Measurements from ENCODE around the gene ADAMTS12. TPM values are rescaled to one million over a fixed set of nuclear protein-coding genes. Genes with fewer than 3 reads are reported as not detected.

ADAMTS12 gene
- polyA plus RNA-seq, 3 donors from 2014 or later = not detected

- H3K4me1 Mint-ChIP-seq = no peaks in the 10 kb centered on the region
- peaks cover 2 to 6% (median 4%) of the 10 kb centered on the region in 3 donors for H3K27me3 Mint-ChIP-seq (ENCODE audit: low read depth in 3 of 3)
- peaks cover 0 to 7% (median 2%) of the 10 kb centered on the region in 6 donors for H3K9me3 Mint-ChIP-seq
- no peak overlapping the region for H3K4me3 Mint-ChIP-seq
- no peak overlapping the region for H3K27ac Mint-ChIP-seq
- no peaks in the 10 kb centered on the region for H3K36me3 Mint-ChIP-seq
- DNase-seq = no peak
Measured at GRCh38 chr5:33769968-33770367, 121.8 kb downstream of the ADAMTS12 start.

GRCh38 chr5:33769196-33769595 lies 122.6 kb downstream of the ADAMTS12 start:
- no peak overlapping the region for H3K27ac Mint-ChIP-seq
- H3K4me1 Mint-ChIP-seq = no peaks in the 10 kb centered on the region
- DNase-seq = no peak
- H3K36me3 Mint-ChIP-seq = no peaks in the 10 kb centered on the region
- peaks cover 0 to 3% (median under 1%) of the 10 kb centered on the region in 6 donors for H3K9me3 Mint-ChIP-seq
- H3K4me3 Mint-ChIP-seq = no peak overlapping the region
- H3K27me3 Mint-ChIP-seq (ENCODE audit: low read depth in 3 of 3) = peaks cover 2 to 9% (median 4%) of the 10 kb centered on the region in 3 donors

DNA sequence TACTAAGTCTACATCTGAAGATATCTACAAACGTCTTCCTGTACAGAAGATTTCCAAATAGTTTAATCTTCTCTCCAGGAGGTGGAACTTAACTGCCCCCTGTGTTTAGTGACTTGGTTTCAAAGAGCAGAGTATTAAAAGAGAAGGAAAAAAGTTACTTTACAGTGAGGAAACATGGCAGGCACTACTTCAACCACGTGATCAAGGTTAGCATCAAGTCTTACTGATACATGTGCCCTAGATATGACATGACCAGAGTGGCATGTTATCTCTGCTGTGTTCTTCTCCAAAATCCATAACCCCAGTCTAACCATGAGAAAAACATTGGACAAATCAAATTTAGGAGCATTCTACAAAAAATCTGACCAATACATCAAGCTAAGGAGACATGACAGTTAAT lies 125.8 kb downstream of the ADAMTS12 start:
- Mint-ChIP-seq H3K4me3 (no peak overlapping the region), H3K27me3 (ENCODE audit: low read depth in 3 of 3) (peaks cover 2 to 6% (median 5%) of the 10 kb centered on the region in 3 donors), H3K36me3 (no peaks in the 10 kb centered on the region), H3K9me3 (peaks cover 0 to 3% (median under 1%) of the 10 kb centered on the region in 6 donors), H3K4me1 (no peaks in the 10 kb centered on the region), H3K27ac (no peak overlapping the region)
- no peak for DNase-seq

- Mint-ChIP-seq H3K27ac (no peak overlapping the region), H3K9me3 (peaks cover 0 to 3% (median under 1%) of the 10 kb centered on the region in 6 donors), H3K4me1 (no peaks in the 10 kb centered on the region), H3K36me3 (no peaks in the 10 kb centered on the region), H3K27me3 (ENCODE audit: low read depth in 3 of 3) (peaks cover 2 to 6% (median 5%) of the 10 kb centered on the region in 3 donors), H3K4me3 (no peak overlapping the region)
- DNase-seq = no peak
Measured at GRCh38 chr5:33764786-33765185, 127.0 kb downstream of the ADAMTS12 start.

- no peak overlapping the region for H3K27ac Mint-ChIP-seq
- no peak overlapping the region for H3K4me3 Mint-ChIP-seq
- H3K36me3 Mint-ChIP-seq = no peaks in the 10 kb centered on the region
- DNase-seq = no peak
- H3K4me1 Mint-ChIP-seq = no peaks in the 10 kb centered on the region
- peaks cover 0 to 5% (median under 1%) of the 10 kb centered on the region in 6 donors for H3K9me3 Mint-ChIP-seq
- H3K27me3 Mint-ChIP-seq (ENCODE audit: low read depth in 3 of 3) = peaks cover 2 to 6% (median 5%) of the 10 kb centered on the region in 3 donors
Measured at GRCh38 chr5:33763435-33763834, 128.4 kb downstream of the ADAMTS12 start.

GRCh38 chr5:33762859-33763258 lies 128.9 kb downstream of the ADAMTS12 start:
- no peaks in the 10 kb centered on the region for H3K4me1 Mint-ChIP-seq
- H3K9me3 Mint-ChIP-seq = peaks cover 0 to 7% (median under 1%) of the 10 kb centered on the region in 6 donors
- no peak overlapping the region for H3K4me3 Mint-ChIP-seq
- no peak for DNase-seq
- no peak overlapping the region for H3K27ac Mint-ChIP-seq
- no peaks in the 10 kb centered on the region for H3K36me3 Mint-ChIP-seq
- peaks cover 2 to 6% (median 5%) of the 10 kb centered on the region in 3 donors for H3K27me3 Mint-ChIP-seq (ENCODE audit: low read depth in 3 of 3)

DNA sequence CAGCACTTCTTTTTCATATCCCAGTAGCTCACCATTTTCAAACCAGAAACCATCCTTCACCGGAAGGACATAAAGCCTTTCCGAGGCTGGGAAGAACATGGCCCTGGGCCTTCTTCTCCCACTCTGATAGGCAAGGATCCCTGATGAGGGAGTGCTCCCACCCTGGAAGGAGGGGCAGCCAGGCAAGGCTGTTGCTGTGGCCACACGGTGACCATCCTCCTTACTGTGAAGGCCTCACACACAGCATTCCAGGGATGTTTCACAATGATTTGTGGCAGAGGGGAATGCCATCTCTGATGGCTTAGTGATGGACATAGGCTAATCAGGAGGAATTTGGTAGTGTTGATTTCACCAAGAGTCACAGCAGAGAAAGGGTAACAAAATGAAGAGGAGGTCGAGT lies 130.7 kb downstream of the ADAMTS12 start:
- Mint-ChIP-seq H3K27me3 (ENCODE audit: low read depth in 3 of 3) (peaks cover 0 to 5% (median 3%) of the 10 kb centered on the region in 3 donors), H3K27ac (no peak overlapping the region), H3K36me3 (no peaks in the 10 kb centered on the region), H3K9me3 (peaks cover 0 to 4% (median 0%) of the 10 kb centered on the region in 6 donors), H3K4me3 (no peak overlapping the region), H3K4me1 (no peaks in the 10 kb centered on the region)
- no peak for DNase-seq

DNA sequence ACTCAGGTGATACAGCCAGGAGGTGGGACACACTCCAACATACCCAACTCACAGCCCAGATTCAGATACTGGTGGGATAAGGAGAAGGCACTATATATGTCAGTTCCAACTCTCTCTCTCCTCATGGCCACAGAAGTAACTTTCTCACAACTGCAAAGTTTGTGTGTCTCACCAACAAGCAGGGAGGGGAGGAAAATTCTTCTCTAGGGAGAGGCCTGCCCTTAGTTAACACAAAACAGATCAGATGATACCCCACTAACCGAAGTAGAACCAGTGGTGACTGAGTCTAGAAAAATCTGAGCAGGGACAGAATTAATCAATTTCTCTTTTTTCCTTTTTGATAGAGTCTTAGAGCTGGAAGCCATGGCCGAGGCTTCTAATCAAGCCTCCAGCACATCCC lies 133.1 kb downstream of the ADAMTS12 start:
- Mint-ChIP-seq H3K9me3 (peaks cover 0 to 4% (median 0%) of the 10 kb centered on the region in 6 donors), H3K27me3 (ENCODE audit: low read depth in 3 of 3) (peaks cover 0 to 1% (median 1%) of the 10 kb centered on the region in 3 donors), H3K4me1 (no peaks in the 10 kb centered on the region), H3K36me3 (no peaks in the 10 kb centered on the region), H3K4me3 (no peak overlapping the region), H3K27ac (no peak overlapping the region)
- no peak for DNase-seq

DNA sequence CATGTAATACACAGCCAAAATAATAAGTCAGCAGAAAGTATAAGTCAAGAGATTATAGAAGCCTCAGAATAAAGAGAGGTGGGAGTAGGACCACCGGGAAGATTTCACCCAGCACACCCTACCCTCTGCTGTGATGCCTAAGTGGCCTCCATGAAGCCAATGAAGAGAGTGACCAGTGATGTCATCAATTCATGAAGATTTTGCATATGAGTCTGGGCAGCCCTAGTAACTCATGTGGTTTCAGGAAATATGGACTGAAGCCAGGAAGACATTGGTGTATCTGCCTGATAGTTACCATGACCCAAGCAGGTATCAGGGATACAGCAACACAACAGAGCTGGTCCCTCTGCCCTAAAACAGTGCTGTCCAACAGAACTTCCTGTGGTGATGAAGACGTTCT lies 135.3 kb downstream of the ADAMTS12 start:
- H3K27ac Mint-ChIP-seq = no peak overlapping the region
- H3K4me3 Mint-ChIP-seq = no peak overlapping the region
- peaks cover 0 to 1% (median 1%) of the 10 kb centered on the region in 3 donors for H3K27me3 Mint-ChIP-seq (ENCODE audit: low read depth in 3 of 3)
- H3K4me1 Mint-ChIP-seq = no peaks in the 10 kb centered on the region
- no peaks in the 10 kb centered on the region for H3K36me3 Mint-ChIP-seq
- peaks cover 0 to 4% (median 0%) of the 10 kb centered on the region in 6 donors for H3K9me3 Mint-ChIP-seq
- DNase-seq = no peak

DNA sequence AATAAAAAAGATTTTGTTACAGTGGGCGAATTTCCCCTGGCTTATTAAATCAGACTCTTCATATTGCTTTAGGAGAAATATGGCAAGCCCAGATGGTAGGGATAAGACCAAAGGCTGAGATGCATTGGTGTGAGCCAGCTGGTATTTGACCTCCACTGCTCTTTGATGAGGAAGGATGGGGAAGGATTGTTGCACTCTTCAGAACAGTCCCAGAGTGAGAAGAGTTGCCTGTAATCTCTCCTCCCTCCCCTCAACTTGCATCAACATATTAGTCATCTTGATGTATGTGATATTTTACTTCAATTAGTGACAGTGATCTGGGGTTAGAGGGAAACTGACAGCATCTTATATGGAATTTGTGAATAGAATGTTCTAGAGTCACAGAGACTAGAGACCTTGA lies 136.6 kb downstream of the ADAMTS12 start:
- no peak overlapping the region for H3K4me3 Mint-ChIP-seq
- DNase-seq = no peak
- no peaks in the 10 kb centered on the region for H3K4me1 Mint-ChIP-seq
- H3K36me3 Mint-ChIP-seq = no peaks in the 10 kb centered on the region
- peaks cover 0 to 1% (median 0%) of the 10 kb centered on the region in 3 donors for H3K27me3 Mint-ChIP-seq (ENCODE audit: low read depth in 3 of 3)
- no peak overlapping the region for H3K27ac Mint-ChIP-seq
- peaks cover 0 to 6% (median 0%) of the 10 kb centered on the region in 6 donors for H3K9me3 Mint-ChIP-seq

GRCh38 chr5:33753704-33754103 lies 138.1 kb downstream of the ADAMTS12 start:
- Mint-ChIP-seq H3K4me1 (no peaks in the 10 kb centered on the region), H3K36me3 (no peaks in the 10 kb centered on the region), H3K4me3 (no peak overlapping the region), H3K27ac (no peak overlapping the region), H3K9me3 (peaks cover 0 to 4% (median 0%) of the 10 kb centered on the region in 6 donors), H3K27me3 (ENCODE audit: low read depth in 3 of 3) (peaks cover 0 to 1% (median 0%) of the 10 kb centered on the region in 3 donors)
- no peak for DNase-seq

GRCh38 chr5:33748754-33749153 lies 143.0 kb downstream of the ADAMTS12 start:
- DNase-seq = no peak
- Mint-ChIP-seq H3K4me1 (no peaks in the 10 kb centered on the region), H3K27me3 (ENCODE audit: low read depth in 3 of 3) (peaks cover 0 to 3% (median 1%) of the 10 kb centered on the region in 3 donors), H3K9me3 (peaks cover 0 to 3% (median 0%) of the 10 kb centered on the region in 6 donors), H3K36me3 (no peaks in the 10 kb centered on the region), H3K4me3 (no peak overlapping the region), H3K27ac (no peak overlapping the region)

DNA sequence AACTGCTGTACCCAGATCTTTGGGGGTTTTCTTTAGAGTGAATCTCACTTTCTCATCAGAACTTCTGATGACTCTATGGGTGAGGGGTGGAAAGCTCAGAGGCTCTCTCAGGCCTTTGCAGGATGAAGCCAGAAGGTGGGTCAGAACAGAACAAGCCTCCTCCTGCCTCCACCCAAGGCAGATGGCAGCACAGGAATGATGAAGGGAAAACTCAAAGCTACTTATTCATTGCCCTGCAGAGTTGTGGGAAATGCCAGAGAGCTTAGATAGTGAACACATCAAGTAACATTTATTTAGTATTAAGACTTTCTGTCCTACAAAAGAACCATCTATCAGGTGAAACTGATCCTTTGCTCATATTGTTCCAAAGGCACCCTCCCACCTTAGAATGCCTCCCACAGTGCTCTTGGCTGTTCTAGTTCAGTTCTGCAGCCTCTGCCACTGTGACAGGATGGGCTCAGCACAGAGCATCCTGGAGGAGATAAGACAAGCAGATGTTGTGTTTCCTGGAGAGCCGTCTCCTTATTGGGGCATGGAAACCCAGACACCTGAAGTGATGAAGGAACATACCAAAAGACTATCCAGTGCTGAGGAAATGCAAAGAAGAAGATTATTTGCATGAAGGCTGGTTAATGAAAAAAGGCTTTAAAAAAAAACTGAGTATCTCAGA lies 146.6 kb downstream of the ADAMTS12 start:
- Mint-ChIP-seq H3K27ac (no peak overlapping the region), H3K4me3 (no peak overlapping the region), H3K36me3 (no peaks in the 10 kb centered on the region), H3K9me3 (peaks cover 0 to 4% (median 0%) of the 10 kb centered on the region in 6 donors), H3K4me1 (no peaks in the 10 kb centered on the region), H3K27me3 (ENCODE audit: low read depth in 3 of 3) (peaks cover 0 to 4% (median 3%) of the 10 kb centered on the region in 3 donors)
- no peak for DNase-seq

DNA sequence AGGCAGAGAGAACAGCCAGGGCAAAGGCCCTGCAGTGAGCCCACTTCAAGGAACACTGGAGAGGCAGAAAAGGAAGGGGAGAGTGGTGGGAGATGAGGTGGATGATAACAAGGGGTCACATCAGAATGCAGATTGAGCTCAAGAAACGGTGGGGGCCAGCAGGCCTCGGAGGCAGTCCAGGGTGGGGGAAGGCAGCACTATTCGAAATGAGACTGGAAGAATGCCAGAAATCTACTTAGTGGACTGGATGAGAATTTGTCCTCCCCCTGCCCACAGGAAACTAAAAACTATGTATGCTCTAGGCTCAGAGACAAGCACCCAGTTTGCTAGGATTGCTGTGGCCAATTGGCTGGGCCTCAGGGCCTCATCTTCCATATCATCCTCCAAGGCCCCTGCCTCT lies 148.7 kb downstream of the ADAMTS12 start:
- H3K4me1 Mint-ChIP-seq = no peaks in the 10 kb centered on the region
- peaks cover 0 to 4% (median 3%) of the 10 kb centered on the region in 3 donors for H3K27me3 Mint-ChIP-seq (ENCODE audit: low read depth in 3 of 3)
- no peaks in the 10 kb centered on the region for H3K36me3 Mint-ChIP-seq
- H3K27ac Mint-ChIP-seq = no peak overlapping the region
- DNase-seq = no peak
- H3K4me3 Mint-ChIP-seq = no peak overlapping the region
- peaks cover 0 to 4% (median 0%) of the 10 kb centered on the region in 6 donors for H3K9me3 Mint-ChIP-seq

DNA sequence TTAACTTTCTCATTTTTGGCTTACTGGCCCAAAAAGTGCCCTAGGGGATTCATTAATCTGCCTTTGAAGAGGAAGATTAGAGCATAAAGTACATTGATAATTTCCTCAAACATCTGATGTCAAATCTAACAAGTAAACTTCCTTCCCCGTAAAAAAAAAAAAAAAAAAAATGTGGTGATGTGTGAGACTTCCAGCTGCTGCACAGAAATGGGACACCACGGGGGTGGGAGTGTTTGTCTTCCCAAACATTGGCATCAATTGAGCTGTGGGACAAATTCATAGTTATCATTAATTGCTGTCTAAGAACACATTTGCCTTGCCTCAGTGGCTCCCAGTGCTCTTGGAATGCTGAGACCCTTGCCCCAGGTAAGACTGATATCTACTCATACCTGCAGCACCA lies 149.6 kb downstream of the ADAMTS12 start:
- Mint-ChIP-seq H3K4me3 (no peak overlapping the region), H3K36me3 (no peaks in the 10 kb centered on the region), H3K4me1 (no peaks in the 10 kb centered on the region), H3K9me3 (peaks cover 0 to 4% (median 0%) of the 10 kb centered on the region in 6 donors), H3K27ac (no peak overlapping the region), H3K27me3 (ENCODE audit: low read depth in 3 of 3) (peaks cover 0 to 4% (median 3%) of the 10 kb centered on the region in 3 donors)
- DNase-seq = no peak
